ENCODE measurements around the gene ATP5F1E. TPM values are rescaled to one million over a fixed set of nuclear protein-coding genes. Genes with fewer than 3 reads are reported as not detected.
A peak's percentile ranks its signal among the peaks of the same experiment; 100 is the strongest.

Gene ATP5F1E
- total RNA-seq, 1 donor from 2014 or later = 86.1 TPM

DNA sequence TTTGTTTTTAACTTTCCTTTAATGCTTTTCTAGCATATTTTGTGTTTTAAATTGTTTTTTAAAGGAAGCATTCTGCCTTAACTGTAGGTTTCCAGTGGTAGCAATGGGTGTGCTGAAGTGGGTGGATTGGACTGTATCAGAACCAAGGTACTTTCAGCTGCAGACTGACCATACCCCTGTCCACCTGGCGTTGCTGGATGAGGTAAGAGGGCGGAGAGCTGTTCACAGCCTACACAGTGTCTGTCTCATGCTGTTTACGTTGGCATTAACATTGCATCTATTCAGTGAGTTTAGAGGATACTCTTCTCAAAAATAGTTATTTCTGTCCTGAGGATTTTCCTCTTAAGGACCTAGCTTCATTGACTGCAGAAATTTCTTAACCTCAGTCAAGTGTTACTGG, 39.2 kb downstream of the ATP5F1E start:
- Mint-ChIP-seq H3K27ac (peak overlapping the region; percentile 63), H3K9me3 (no peaks in the 10 kb centered on the region), H3K27me3 (no peaks in the 10 kb centered on the region), H3K36me3 (ENCODE audit: low read depth) (peaks cover 97% of the 10 kb centered on the region), H3K4me1 (peaks cover 44% of the 10 kb centered on the region), H3K4me3 (no peak overlapping the region)
- CTCF ChIA-PET = interaction anchor here (0.9 to 1.1 kb wide), 2 partner anchors 89 to 229 kb away, joined by 3 to 4 read pairs; no protein-coding TSS in a partner anchor
- TF ChIP-seq, protein P1, sequence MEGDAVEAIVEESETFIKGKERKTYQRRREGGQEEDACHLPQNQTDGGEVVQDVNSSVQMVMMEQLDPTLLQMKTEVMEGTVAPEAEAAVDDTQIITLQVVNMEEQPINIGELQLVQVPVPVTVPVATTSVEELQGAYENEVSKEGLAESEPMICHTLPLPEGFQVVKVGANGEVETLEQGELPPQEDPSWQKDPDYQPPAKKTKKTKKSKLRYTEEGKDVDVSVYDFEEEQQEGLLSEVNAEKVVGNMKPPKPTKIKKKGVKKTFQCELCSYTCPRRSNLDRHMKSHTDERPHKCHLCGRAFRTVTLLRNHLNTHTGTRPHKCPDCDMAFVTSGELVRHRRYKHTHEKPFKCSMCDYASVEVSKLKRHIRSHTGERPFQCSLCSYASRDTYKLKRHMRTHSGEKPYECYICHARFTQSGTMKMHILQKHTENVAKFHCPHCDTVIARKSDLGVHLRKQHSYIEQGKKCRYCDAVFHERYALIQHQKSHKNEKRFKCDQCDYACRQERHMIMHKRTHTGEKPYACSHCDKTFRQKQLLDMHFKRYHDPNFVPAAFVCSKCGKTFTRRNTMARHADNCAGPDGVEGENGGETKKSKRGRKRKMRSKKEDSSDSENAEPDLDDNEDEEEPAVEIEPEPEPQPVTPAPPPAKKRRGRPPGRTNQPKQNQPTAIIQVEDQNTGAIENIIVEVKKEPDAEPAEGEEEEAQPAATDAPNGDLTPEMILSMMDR (IDR thresholded peaks at IDR 0.05) = no peak
- POLR2A ChIA-PET = interaction anchor here (0.6 to 4.7 kb wide), 8 partner anchors 10 to 101 kb away, joined by 3 to 41 read pairs (median 4); partner anchors contain the start of gene ATP5F1E
- DNase-seq = no peak
- intact Hi-C loops (cut with micrococcal nuclease) = no loop called here
- ATAC-seq (ENCODE audit: low read depth) = no peak

DNA sequence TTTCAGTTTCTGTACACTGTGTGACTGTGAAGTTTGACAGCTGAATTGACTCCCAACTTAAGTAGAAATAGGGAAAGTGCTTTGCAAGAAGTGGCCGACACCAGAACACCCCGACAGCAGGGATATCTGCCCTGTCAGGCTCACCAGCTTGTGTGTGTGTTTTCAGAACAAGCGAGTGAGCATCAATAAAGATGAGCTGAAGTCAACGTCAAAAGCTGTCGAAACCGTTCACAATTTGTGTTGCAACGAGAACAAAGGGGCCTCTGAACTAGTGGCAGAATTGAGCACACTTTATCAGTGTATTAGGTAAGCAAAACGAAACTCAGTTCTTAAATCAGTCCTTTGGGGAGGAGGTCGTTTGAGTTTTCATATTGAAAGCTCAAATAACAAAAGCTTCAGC, 40.4 kb downstream of the ATP5F1E start:
- H3K4me1 Mint-ChIP-seq = peaks cover 39% of the 10 kb centered on the region
- no peak overlapping the region for H3K4me3 Mint-ChIP-seq
- H3K9me3 Mint-ChIP-seq = no peaks in the 10 kb centered on the region
- CTCF ChIA-PET = no interaction called here
- no peaks in the 10 kb centered on the region for H3K27me3 Mint-ChIP-seq
- TF ChIP-seq, protein P1 (IDR thresholded peaks at IDR 0.05) = no peak
- ATAC-seq (ENCODE audit: low read depth) (no peak), DNase-seq (no peak)
- no peak overlapping the region for H3K27ac Mint-ChIP-seq
- H3K36me3 Mint-ChIP-seq (ENCODE audit: low read depth) = peaks cover 97% of the 10 kb centered on the region
- POLR2A ChIA-PET = interaction anchor here (1.5 to 4.7 kb wide), 3 partner anchors 9 to 40 kb away, joined by 3 to 41 read pairs (median 38); partner anchors contain the start of gene ATP5F1E
- intact Hi-C loops (cut with micrococcal nuclease) = no loop called here

DNA sequence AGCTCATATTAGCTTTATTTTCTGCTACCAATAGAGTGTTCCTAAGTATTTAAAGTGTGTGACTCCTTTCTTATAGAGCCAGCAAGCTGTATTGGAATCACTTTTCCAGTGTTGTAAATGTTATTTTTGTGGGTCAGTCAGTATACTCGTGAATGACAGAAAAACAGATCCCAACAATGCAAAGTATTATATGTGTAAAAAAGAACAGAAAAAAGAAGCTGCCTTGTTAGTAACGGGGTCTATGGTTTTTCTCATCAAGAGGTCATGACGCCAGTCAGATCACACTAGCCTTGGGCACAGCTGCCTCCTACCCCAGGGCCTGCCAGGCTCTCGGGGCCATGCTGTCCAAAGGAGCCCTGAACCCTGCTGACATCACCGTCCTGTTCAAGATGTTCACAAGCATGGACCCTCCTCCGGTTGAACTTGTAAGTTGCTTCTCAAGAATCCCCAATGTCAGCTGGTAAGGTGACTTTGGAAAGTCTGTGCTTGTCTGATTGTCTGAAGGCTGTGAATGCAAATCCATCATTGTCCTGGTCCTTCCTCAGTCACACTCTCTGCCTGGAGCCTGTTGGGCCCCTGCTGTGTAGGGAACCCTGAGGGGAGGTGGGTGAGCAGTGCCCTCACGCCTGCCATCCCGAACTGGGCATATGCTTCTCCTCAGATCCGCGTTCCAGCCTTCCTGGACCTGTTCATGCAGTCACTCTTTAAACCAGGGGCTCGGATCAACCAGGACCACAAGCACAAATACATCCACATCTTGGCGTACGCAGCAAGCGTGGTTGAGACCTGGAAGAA, 41.3 kb downstream of the ATP5F1E start:
- POLR2A ChIA-PET = interaction anchor here (0.9 to 1.5 kb wide), 8 partner anchors 8 to 42 kb away, joined by 3 to 5 read pairs (median 3); partner anchors contain the start of gene ATP5F1E
- CTCF ChIA-PET = no interaction called here
- H3K4me3 Mint-ChIP-seq = no peak overlapping the region
- intact Hi-C loops (cut with micrococcal nuclease) = loop anchor here (1.0 kb wide), 1 partner anchor 13 kb away; no protein-coding TSS in a partner anchor
- H3K27me3 Mint-ChIP-seq = no peaks in the 10 kb centered on the region
- H3K27ac Mint-ChIP-seq = no peak overlapping the region
- TF ChIP-seq, protein P1 (IDR thresholded peaks at IDR 0.05) = no peak
- DNase-seq (no peak), ATAC-seq (ENCODE audit: low read depth) (no peak)
- no peaks in the 10 kb centered on the region for H3K9me3 Mint-ChIP-seq
- peaks cover 34% of the 10 kb centered on the region for H3K4me1 Mint-ChIP-seq
- peaks cover 95% of the 10 kb centered on the region for H3K36me3 Mint-ChIP-seq (ENCODE audit: low read depth)

DNA sequence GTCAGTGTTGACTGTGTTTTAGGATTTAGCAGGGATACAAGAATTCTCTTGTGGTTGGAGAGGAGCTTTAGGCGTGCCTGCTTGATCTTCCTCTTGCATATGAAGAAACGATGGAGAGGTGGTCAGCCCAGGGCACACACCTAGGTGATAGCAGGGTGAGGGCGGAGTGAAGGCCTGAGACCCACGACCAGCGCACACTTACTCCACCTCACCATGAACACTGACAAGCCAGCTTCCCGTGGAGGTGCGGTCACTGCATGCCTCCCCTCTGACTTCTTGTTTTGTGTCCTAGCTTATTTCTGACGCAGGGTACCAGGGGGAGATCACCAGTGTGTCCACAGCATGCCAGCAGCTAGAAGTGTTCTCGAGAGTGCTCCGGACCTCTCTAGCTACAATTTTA, 42.9 kb downstream of the ATP5F1E start:
- no peak for ATAC-seq (ENCODE audit: low read depth)
- Mint-ChIP-seq H3K27me3 (no peaks in the 10 kb centered on the region), H3K4me3 (no peak overlapping the region), H3K9me3 (no peaks in the 10 kb centered on the region), H3K36me3 (ENCODE audit: low read depth) (peaks cover 82% of the 10 kb centered on the region), H3K27ac (peak overlapping the region; percentile 35), H3K4me1 (peaks cover 27% of the 10 kb centered on the region)
- POLR2A ChIA-PET = interaction anchor here (0.6 to 0.7 kb wide), 2 partner anchors 16 to 18 kb away, joined by 3 read pairs; no protein-coding TSS in a partner anchor
- TF ChIP-seq, protein P1 (IDR thresholded peaks at IDR 0.05) = no peak
- intact Hi-C loops (cut with micrococcal nuclease) = no loop called here
- DNase-seq = no peak
- CTCF ChIA-PET = no interaction called here

DNA sequence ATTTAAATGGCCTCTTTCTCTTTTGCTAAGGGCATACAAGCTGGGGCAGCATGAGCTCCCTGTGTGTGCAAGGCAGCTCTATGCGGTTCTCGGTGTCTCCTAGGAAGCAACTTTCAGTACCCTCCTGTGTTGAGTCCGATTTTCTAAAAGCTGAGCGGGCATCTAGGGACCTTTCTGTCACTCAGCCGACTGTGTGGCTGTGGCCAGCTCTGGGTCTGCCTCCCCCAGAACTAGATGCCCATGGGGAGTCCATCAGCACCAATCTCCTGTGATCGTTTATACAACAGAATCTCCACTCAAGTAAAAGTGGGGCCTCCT, 43.6 kb downstream of the ATP5F1E start:
- no peak overlapping the region for H3K4me3 Mint-ChIP-seq
- H3K9me3 Mint-ChIP-seq = no peaks in the 10 kb centered on the region
- H3K36me3 Mint-ChIP-seq (ENCODE audit: low read depth) = peaks cover 75% of the 10 kb centered on the region
- no peak overlapping the region for H3K27ac Mint-ChIP-seq
- CTCF ChIA-PET = no interaction called here
- H3K4me1 Mint-ChIP-seq = peaks cover 27% of the 10 kb centered on the region
- H3K27me3 Mint-ChIP-seq = no peaks in the 10 kb centered on the region
- POLR2A ChIA-PET = interaction anchor here (0.7 kb wide), 1 partner anchor 87 kb away, joined by 4 read pairs; no protein-coding TSS in a partner anchor
- ATAC-seq (ENCODE audit: low read depth) = no peak
- no peak for DNase-seq
- TF ChIP-seq, protein P1 (IDR thresholded peaks at IDR 0.05) = no peak
- intact Hi-C loops (cut with micrococcal nuclease) = no loop called here
